ENCODE results near the gene IL1RAPL2. TPM values are rescaled to one million over a fixed set of nuclear protein-coding genes. Genes with fewer than 3 reads are reported as not detected.

IL1RAPL2 gene
- total and polyA plus RNA-seq, 8 donors, result 0.13 to 1.1 (median 0.47) TPM; not detected in 2

DNA sequence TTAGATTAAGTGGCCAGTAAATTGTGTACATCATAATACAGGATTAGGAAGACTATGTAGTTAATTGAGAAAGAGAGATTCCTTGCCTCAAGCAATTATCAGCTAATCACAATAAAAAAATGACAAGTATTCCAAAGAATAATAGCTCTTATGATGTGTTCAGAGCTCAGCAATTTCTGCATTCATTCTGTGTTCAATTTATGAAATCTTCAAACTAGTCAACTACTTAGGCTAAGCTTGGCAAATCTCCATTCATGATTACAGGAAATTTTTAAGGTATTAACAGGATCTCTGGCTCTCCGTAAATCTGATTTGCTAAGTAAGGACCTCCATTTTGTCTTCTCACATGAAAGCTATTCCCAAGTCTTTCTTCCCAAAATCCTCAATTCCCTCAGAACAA lies 911.4 kb downstream of the IL1RAPL2 start:
- H3K9me3 ChIP-seq, result no peaks in the 10 kb centered on the region
- no peak overlapping the region for H3K27ac ChIP-seq
- TF ChIP-seq, protein P1, sequence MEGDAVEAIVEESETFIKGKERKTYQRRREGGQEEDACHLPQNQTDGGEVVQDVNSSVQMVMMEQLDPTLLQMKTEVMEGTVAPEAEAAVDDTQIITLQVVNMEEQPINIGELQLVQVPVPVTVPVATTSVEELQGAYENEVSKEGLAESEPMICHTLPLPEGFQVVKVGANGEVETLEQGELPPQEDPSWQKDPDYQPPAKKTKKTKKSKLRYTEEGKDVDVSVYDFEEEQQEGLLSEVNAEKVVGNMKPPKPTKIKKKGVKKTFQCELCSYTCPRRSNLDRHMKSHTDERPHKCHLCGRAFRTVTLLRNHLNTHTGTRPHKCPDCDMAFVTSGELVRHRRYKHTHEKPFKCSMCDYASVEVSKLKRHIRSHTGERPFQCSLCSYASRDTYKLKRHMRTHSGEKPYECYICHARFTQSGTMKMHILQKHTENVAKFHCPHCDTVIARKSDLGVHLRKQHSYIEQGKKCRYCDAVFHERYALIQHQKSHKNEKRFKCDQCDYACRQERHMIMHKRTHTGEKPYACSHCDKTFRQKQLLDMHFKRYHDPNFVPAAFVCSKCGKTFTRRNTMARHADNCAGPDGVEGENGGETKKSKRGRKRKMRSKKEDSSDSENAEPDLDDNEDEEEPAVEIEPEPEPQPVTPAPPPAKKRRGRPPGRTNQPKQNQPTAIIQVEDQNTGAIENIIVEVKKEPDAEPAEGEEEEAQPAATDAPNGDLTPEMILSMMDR (IDR thresholded peaks at IDR 0.05), result no peak
- H3K4me3 ChIP-seq, result no peak overlapping the region
- H3K36me3 ChIP-seq, result no peaks in the 10 kb centered on the region
- no peaks in the 10 kb centered on the region for H3K27me3 ChIP-seq
- DNase-seq (no peak), ATAC-seq (no peak)
- H3K4me1 ChIP-seq, result no peaks in the 10 kb centered on the region
- intact Hi-C loops (cut with DNase I), result no loop called here

DNA sequence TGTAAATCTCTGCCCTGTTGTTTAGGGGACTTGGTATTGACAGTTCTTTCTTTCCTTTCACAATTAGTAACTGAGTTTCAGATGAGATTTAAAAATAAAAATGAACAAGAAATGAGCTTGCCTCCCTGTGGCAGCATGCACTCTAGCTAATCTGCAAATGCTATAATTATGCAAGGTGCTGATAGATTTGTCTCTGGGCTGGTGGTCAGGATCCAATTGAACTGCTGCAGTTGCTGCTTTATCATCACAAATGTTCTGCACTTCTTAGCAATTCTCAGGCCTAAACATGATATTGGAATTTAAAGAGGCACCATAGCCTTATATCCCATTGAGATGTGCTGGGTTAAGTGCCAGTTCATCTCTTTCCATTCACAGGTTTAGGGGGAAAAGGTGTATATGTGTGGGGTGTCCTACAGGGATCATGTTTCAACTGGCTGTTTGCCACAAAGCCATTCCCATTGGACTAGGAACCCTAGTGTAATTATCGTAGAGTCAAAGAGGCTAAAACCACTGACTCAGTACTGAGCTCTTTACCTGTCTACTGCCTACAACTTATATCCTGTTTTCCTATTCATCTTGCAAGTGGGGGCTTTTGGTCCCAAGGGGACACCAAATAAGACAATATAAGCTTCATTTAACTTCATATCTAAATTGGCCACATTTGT lies 914.8 kb downstream of the IL1RAPL2 start:
- H3K4me3 ChIP-seq, result no peak overlapping the region

DNA sequence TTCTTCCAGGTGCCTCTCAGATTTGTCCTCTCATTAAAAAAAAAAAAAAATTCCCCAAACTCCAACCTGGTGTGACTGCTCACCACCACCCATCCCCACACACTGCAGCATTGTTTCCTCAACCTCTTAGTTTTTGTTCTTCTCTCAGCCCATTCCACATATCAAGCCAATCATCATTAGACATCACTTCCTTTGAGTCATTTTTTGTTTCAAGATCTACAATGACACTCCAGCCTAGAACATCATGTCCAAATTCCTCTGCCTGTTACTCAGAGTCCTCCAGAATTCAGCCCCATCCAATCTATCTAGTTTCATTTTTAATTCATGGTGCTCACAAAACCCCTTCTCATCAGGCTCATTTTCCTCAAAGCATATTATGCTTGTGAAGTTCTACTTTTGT lies 917.0 kb downstream of the IL1RAPL2 start:
- Histone ChIP-seq H3K4me3 (no peak overlapping the region), H3K27ac (no peak overlapping the region), H3K4me1 (no peaks in the 10 kb centered on the region), H3K36me3 (no peaks in the 10 kb centered on the region), H3K27me3 (no peaks in the 10 kb centered on the region), H3K9me3 (peaks cover 0 to 1% of the 10 kb centered on the region in 2 donors)
- no peak for DNase-seq
- TF ChIP-seq, protein P1 (IDR thresholded peaks at IDR 0.05), result no peak
- no peak for ATAC-seq
- intact Hi-C loops (cut with DNase I), result no loop called here

More for the DNA sequence above, 914.8 kb downstream of the IL1RAPL2 start:
- Histone ChIP-seq H3K9me3 (peaks cover 0 to 1% of the 10 kb centered on the region in 2 donors), H3K27me3 (no peaks in the 10 kb centered on the region), H3K36me3 (no peaks in the 10 kb centered on the region), H3K27ac (no peak overlapping the region), H3K4me1 (no peaks in the 10 kb centered on the region)
- TF ChIP-seq, protein P1 (IDR thresholded peaks at IDR 0.05), result no peak
- DNase-seq, result no peak
- ATAC-seq, result no peak
- intact Hi-C loops (cut with DNase I), result no loop called here

DNA sequence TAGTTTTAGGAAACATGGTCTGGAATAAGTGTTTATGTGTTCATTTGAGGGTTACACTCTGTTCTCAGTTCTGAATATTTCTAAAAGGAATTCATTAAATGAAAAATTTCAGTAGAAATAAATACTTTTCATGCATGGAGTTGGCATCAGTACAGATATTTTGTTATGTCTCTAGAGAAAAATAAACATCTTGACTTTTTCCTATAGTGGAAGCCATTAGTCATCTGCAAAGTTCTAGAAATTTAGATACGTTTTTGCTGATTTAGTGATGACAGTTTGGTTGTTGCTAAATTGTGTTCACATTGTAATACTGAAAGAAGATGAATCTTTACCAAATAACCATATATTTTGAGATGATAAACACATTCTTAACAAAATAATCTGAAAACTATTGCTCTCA lies 922.7 kb downstream of the IL1RAPL2 start:
- intact Hi-C loops (cut with DNase I), result no loop called here
- Histone ChIP-seq H3K27me3 (no peaks in the 10 kb centered on the region), H3K4me1 (no peaks in the 10 kb centered on the region), H3K27ac (no peak overlapping the region), H3K36me3 (no peaks in the 10 kb centered on the region), H3K4me3 (no peak overlapping the region), H3K9me3 (peaks cover 0 to 1% of the 10 kb centered on the region in 2 donors)
- ATAC-seq (no peak), DNase-seq (no peak)
- TF ChIP-seq, protein P1 (IDR thresholded peaks at IDR 0.05), result no peak

DNA sequence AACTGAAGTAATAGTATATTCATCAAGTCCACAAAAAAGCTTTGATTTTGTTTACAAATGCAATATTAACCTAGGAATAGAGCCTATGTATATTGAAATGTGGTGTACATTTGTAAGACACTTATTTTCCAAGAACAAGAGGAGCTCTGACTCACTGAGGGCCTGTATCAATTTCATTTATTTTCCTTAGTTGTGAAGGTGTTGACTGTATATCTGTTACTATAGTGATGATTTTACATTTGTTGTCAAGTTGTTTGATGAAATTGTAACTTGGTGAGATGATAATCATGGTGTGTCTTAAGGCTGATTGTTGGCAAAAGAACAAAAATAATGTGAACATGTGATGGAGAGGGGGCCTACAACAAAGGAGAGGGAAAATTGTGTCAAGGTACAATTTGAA lies 929.4 kb downstream of the IL1RAPL2 start:
- H3K27me3 ChIP-seq, result no peaks in the 10 kb centered on the region
- intact Hi-C loops (cut with DNase I), result no loop called here
- H3K4me3 ChIP-seq, result no peak overlapping the region
- no peak for DNase-seq
- TF ChIP-seq, protein P1 (IDR thresholded peaks at IDR 0.05), result no peak
- no peaks in the 10 kb centered on the region for H3K9me3 ChIP-seq
- no peak for ATAC-seq
- no peak overlapping the region for H3K27ac ChIP-seq
- H3K36me3 ChIP-seq, result no peaks in the 10 kb centered on the region
- no peaks in the 10 kb centered on the region for H3K4me1 ChIP-seq
